Measurements from ENCODE around the gene RPN2. TPM values are rescaled to one million over a fixed set of nuclear protein-coding genes. Genes with fewer than 3 reads are reported as not detected.

Gene RPN2
- total RNA-seq, 1 donor from 2014 or later: 156 TPM

DNA sequence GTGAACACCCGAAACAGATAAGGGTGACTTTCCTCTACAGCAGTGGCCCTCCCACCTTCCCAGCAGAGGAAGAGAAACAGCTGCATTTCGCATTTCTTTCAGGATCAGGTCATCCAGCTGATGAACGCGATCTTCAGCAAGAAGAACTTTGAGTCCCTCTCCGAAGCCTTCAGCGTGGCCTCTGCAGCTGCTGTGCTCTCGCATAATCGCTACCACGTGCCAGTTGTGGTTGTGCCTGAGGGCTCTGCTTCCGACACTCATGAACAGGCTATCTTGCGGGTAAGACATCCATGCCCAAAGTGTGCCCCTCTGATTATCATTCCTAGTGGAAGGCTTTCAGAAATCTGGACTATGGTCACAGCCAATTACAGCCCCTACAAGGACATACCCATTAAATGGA lies 28.0 kb downstream of the RPN2 start:
- H3K36me3 Mint-ChIP-seq (ENCODE audit: unreplicated experiment): no peaks in the 10 kb centered on the region
- H3K27me3 Mint-ChIP-seq (ENCODE audit: unreplicated experiment): peaks cover 2% of the 10 kb centered on the region
- H3K9me3 Mint-ChIP-seq (ENCODE audit: unreplicated experiment): peaks cover 2% of the 10 kb centered on the region
- DNase-seq: no peak
- no peak overlapping the region for H3K4me3 Mint-ChIP-seq (ENCODE audit: unreplicated experiment)
- TF ChIP-seq, protein P1, sequence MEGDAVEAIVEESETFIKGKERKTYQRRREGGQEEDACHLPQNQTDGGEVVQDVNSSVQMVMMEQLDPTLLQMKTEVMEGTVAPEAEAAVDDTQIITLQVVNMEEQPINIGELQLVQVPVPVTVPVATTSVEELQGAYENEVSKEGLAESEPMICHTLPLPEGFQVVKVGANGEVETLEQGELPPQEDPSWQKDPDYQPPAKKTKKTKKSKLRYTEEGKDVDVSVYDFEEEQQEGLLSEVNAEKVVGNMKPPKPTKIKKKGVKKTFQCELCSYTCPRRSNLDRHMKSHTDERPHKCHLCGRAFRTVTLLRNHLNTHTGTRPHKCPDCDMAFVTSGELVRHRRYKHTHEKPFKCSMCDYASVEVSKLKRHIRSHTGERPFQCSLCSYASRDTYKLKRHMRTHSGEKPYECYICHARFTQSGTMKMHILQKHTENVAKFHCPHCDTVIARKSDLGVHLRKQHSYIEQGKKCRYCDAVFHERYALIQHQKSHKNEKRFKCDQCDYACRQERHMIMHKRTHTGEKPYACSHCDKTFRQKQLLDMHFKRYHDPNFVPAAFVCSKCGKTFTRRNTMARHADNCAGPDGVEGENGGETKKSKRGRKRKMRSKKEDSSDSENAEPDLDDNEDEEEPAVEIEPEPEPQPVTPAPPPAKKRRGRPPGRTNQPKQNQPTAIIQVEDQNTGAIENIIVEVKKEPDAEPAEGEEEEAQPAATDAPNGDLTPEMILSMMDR (IDR thresholded peaks at IDR 0.05; ENCODE audit: partially characterized antibody, unreplicated experiment): no peak
- H3K27ac Mint-ChIP-seq (ENCODE audit: unreplicated experiment): no peak overlapping the region
- peaks cover 2% of the 10 kb centered on the region for H3K4me1 Mint-ChIP-seq (ENCODE audit: low read depth, unreplicated experiment)

- TF ChIP-seq, protein P1 (IDR thresholded peaks at IDR 0.05; ENCODE audit: partially characterized antibody, unreplicated experiment): no peak
- no peaks in the 10 kb centered on the region for H3K4me1 Mint-ChIP-seq (ENCODE audit: low read depth, unreplicated experiment)
- no peaks in the 10 kb centered on the region for H3K36me3 Mint-ChIP-seq (ENCODE audit: unreplicated experiment)
- H3K27me3 Mint-ChIP-seq (ENCODE audit: unreplicated experiment): peaks cover 2% of the 10 kb centered on the region
- H3K4me3 Mint-ChIP-seq (ENCODE audit: unreplicated experiment): no peak overlapping the region
- peaks cover 2% of the 10 kb centered on the region for H3K9me3 Mint-ChIP-seq (ENCODE audit: unreplicated experiment)
- DNase-seq: no peak
- H3K27ac Mint-ChIP-seq (ENCODE audit: unreplicated experiment): no peak overlapping the region
These were observed 30.1 kb downstream of the RPN2 start for GRCh38 chr20:37209193-37209592.

DNA sequence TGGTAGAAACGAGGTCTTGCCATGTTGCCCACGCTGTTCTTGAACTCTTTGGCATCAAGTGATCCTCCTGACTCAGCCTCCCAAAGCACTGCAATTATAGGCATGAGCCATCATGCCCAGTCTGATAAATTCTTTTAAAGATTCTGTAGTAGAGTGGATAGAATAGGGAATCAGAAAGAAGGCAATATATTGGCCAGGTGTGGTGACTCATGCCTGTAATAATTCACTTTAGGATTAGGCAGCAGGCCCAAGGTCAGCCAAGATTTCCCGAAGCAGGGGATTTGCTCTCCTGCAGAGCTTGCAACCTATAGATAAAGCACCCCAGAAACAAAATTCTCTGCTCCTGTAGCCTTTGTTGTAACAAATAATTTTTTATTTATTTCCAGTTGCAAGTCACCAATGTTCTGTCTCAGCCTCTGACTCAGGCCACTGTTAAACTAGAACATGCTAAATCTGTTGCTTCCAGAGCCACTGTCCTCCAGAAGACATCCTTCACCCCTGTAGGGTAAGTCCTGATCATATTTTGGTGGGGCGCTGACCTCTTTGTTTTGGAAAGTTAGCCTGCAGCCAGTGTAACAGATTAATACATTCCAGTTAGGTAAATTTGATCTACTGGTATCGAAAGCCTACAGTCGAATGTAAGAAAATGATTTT lies 30.7 kb downstream of the RPN2 start:
- no peaks in the 10 kb centered on the region for H3K36me3 Mint-ChIP-seq (ENCODE audit: unreplicated experiment)
- peaks cover 2% of the 10 kb centered on the region for H3K27me3 Mint-ChIP-seq (ENCODE audit: unreplicated experiment)
- DNase-seq: no peak
- H3K27ac Mint-ChIP-seq (ENCODE audit: unreplicated experiment): no peak overlapping the region
- peaks cover 2% of the 10 kb centered on the region for H3K9me3 Mint-ChIP-seq (ENCODE audit: unreplicated experiment)
- H3K4me1 Mint-ChIP-seq (ENCODE audit: low read depth, unreplicated experiment): no peaks in the 10 kb centered on the region
- no peak overlapping the region for H3K4me3 Mint-ChIP-seq (ENCODE audit: unreplicated experiment)
- TF ChIP-seq, protein P1 (IDR thresholded peaks at IDR 0.05; ENCODE audit: partially characterized antibody, unreplicated experiment): no peak

- no peaks in the 10 kb centered on the region for H3K27me3 Mint-ChIP-seq (ENCODE audit: unreplicated experiment)
- no peak overlapping the region for H3K27ac Mint-ChIP-seq (ENCODE audit: unreplicated experiment)
- TF ChIP-seq, protein P1 (IDR thresholded peaks at IDR 0.05; ENCODE audit: partially characterized antibody, unreplicated experiment): no peak
- H3K4me1 Mint-ChIP-seq (ENCODE audit: low read depth, unreplicated experiment): peaks cover 9% of the 10 kb centered on the region
- H3K36me3 Mint-ChIP-seq (ENCODE audit: unreplicated experiment): peaks cover 5% of the 10 kb centered on the region
- no peak overlapping the region for H3K4me3 Mint-ChIP-seq (ENCODE audit: unreplicated experiment)
- no peaks in the 10 kb centered on the region for H3K9me3 Mint-ChIP-seq (ENCODE audit: unreplicated experiment)
- no peak for DNase-seq
These were observed 39.3 kb downstream of the RPN2 start for GRCh38 chr20:37218441-37218840.

DNA sequence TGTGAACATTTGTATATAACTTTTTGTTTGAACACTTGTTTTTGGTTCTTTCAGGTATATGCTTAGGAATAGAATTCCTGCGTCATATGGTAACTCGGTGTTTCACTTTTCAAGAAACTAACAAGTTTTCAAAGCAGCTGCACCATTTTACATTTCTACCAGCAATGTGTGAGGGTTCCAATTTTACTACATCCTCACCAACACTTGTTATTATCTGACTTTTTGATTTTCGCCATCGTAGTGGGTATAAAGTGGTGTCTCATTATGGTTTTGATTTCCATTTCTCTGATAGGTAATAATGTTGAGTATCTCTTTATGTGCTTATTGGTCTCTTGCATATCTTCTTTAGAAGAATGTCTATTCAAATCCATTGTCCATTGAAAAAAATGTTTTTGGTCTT lies 39.8 kb downstream of the RPN2 start:
- no peak overlapping the region for H3K27ac Mint-ChIP-seq (ENCODE audit: unreplicated experiment)
- no peak for DNase-seq
- peaks cover 9% of the 10 kb centered on the region for H3K4me1 Mint-ChIP-seq (ENCODE audit: low read depth, unreplicated experiment)
- no peaks in the 10 kb centered on the region for H3K9me3 Mint-ChIP-seq (ENCODE audit: unreplicated experiment)
- H3K4me3 Mint-ChIP-seq (ENCODE audit: unreplicated experiment): no peak overlapping the region
- peaks cover 5% of the 10 kb centered on the region for H3K36me3 Mint-ChIP-seq (ENCODE audit: unreplicated experiment)
- H3K27me3 Mint-ChIP-seq (ENCODE audit: unreplicated experiment): no peaks in the 10 kb centered on the region
- TF ChIP-seq, protein P1 (IDR thresholded peaks at IDR 0.05; ENCODE audit: partially characterized antibody, unreplicated experiment): no peak

Measured in glutamatergic neuron (in vitro differentiated cells).